Measurements from ENCODE around the gene SNX3.

SNX3 gene

GRCh38 chr6:108170332-108171290 lies 90.2 kb downstream of the SNX3 start:
- DNase-seq (ENCODE audit: low read depth): no peak

- no peak for DNase-seq (ENCODE audit: low read depth)
These were observed 91.1 kb downstream of the SNX3 start for GRCh38 chr6:108169464-108170331.

GRCh38 chr6:108168501-108169463 lies 92.1 kb downstream of the SNX3 start:
- no peak for DNase-seq (ENCODE audit: low read depth)

- no peak for DNase-seq (ENCODE audit: low read depth)
These were observed 92.8 kb downstream of the SNX3 start for GRCh38 chr6:108168090-108168463.

- no peak for DNase-seq (ENCODE audit: low read depth)
These were observed 93.3 kb downstream of the SNX3 start for GRCh38 chr6:108167449-108168089.

GRCh38 chr6:108166664-108167448 lies 94.0 kb downstream of the SNX3 start:
- no peak for DNase-seq (ENCODE audit: low read depth)

- no peak for DNase-seq (ENCODE audit: low read depth)
These were observed 94.9 kb downstream of the SNX3 start, which contains the start of gene NR2E1 for GRCh38 chr6:108165714-108166663. Gene NR2E1 (plus strand): TSS chr6:108166022. CDS start chr6:108166766, 744 bp downstream.

GRCh38 chr6:108164815-108165706 lies 95.8 kb downstream of the SNX3 start:
- DNase-seq (ENCODE audit: low read depth): no peak

- no peak for DNase-seq (ENCODE audit: low read depth)
These were observed 96.4 kb downstream of the SNX3 start for GRCh38 chr6:108164543-108164814.

- DNase-seq (ENCODE audit: low read depth): no peak
These were observed 96.9 kb downstream of the SNX3 start for GRCh38 chr6:108163644-108164542.

GRCh38 chr6:108163267-108163643 lies 97.6 kb downstream of the SNX3 start:
- no peak for DNase-seq (ENCODE audit: low read depth)

GRCh38 chr6:108161724-108162282 lies 99.0 kb downstream of the SNX3 start:
- no peak for DNase-seq (ENCODE audit: low read depth)
